ENCODE results near the gene CUX1. TPM values are rescaled to one million over a fixed set of nuclear protein-coding genes. Genes with fewer than 3 reads are reported as not detected.

The CUX1 gene
- total RNA-seq, 1 experiment from 2014 or later = 116 TPM

DNA sequence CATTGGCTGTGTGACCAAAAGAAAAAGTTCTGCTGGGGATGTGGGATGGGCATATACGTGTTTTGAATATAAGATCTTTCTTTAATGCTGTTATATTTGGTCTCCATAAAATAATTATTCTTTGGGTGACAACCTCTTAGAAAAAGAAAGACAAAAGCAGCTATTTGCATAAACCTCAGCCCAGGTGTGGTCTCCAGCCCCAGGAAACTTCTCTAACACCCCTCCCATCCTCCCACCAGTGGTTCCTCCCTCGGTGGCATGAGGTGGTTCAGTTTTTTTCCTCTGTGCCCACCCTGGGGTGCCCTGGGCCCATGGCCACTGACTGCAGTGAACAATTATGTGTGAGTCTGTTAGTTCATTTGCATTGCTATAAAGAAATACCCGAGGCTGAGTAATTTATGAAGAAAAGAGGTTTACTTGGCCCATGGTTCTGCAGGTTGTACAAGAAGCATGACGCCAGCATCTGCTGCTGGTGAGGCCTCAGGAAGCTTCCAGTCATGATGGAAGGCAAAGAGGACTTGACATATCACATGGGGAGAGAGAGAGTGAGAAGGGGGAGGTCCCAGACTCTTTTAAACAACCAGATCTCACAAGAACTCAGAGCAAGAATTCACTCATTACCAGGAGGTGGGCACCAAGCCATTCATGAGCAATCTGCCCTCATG, 165.9 kb downstream of the CUX1 start:
- intact Hi-C loops (cut with micrococcal nuclease; ENCODE audit: unreplicated experiment) = no loop called here
- H3K4me3 ChIP-seq (ENCODE audit: low read depth, low read length) = no peak overlapping the region
- TF ChIP-seq, protein P1, sequence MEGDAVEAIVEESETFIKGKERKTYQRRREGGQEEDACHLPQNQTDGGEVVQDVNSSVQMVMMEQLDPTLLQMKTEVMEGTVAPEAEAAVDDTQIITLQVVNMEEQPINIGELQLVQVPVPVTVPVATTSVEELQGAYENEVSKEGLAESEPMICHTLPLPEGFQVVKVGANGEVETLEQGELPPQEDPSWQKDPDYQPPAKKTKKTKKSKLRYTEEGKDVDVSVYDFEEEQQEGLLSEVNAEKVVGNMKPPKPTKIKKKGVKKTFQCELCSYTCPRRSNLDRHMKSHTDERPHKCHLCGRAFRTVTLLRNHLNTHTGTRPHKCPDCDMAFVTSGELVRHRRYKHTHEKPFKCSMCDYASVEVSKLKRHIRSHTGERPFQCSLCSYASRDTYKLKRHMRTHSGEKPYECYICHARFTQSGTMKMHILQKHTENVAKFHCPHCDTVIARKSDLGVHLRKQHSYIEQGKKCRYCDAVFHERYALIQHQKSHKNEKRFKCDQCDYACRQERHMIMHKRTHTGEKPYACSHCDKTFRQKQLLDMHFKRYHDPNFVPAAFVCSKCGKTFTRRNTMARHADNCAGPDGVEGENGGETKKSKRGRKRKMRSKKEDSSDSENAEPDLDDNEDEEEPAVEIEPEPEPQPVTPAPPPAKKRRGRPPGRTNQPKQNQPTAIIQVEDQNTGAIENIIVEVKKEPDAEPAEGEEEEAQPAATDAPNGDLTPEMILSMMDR (IDR thresholded peaks at IDR 0.05; ENCODE audit: insufficient read depth in 1 of 2, low read depth in 1 of 2, low read length in 1 of 2, severe bottlenecking in 1 of 2, unreplicated experiment in 1 of 2) = no peak
- Mint-ChIP-seq H3K9me3 (ENCODE audit: unreplicated experiment) (peaks cover 8% of the 10 kb centered on the region), H3K4me3 (ENCODE audit: unreplicated experiment) (no peak overlapping the region), H3K4me1 (ENCODE audit: low read depth, unreplicated experiment) (peaks cover 15% of the 10 kb centered on the region), H3K27me3 (ENCODE audit: insufficient read depth, unreplicated experiment) (no peaks in the 10 kb centered on the region), H3K27ac (ENCODE audit: unreplicated experiment) (no peak overlapping the region), H3K36me3 (ENCODE audit: insufficient read depth, unreplicated experiment) (peaks cover 80% of the 10 kb centered on the region)
- H3K36me3 ChIP-seq (ENCODE audit: control insufficient read depth, insufficient read depth, low read length) = no peaks in the 10 kb centered on the region; the same call in 1 of the 2 replicates
- H3K27me3 ChIP-seq (replicated peaks; ENCODE audit: control insufficient read depth, insufficient read depth, low read length) = no peaks in the 10 kb centered on the region
- no peak for DNase-seq
- ChIA-PET CTCF (interaction anchor here (0.7 kb wide), 1 partner anchor 253 kb away, joined by 3 read pairs; no protein-coding TSS in a partner anchor), POLR2A (no interaction called here)
- no peaks in the 10 kb centered on the region for H3K4me1 ChIP-seq
- peaks cover 5% of the 10 kb centered on the region; the same call in 1 of the 2 replicates for H3K9me3 ChIP-seq
- BruUV-seq (replicated peaks) = no TSS peak

DNA sequence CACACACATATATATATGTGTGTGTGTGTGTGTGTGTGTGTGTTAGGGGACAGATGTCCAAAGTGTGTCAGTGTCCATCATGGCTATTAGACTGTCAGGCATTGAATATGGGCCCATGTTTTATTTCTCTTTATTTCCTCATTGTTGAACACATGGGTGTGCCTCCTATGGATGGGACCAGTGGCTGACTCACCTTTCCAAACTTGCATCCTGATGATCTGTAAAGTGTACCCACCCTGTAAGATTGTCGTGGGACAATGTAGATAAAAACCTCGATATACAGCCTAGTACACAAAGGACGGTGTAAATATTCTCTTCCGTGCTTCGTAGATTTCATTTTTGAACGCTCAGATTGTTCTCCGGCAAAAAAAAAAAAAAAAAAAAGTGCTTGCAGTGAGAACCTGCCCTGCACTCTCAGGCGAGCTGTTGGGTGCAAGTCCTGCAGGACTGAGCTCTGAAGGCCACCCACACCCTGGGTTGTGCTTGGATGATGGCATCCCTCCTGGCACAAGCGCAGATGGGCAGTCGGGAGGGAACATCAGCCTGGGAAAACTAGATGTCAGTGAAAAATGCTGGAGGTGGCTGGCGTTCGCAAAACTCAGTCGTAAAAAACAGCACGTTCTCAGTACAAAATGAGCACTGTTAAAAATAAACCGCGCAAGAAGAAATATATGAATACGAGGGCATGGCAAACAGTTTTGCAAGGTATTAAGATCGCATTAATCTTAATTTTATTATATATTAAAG, 166.9 kb downstream of the CUX1 start:
- peak overlapping the region; percentile 79 for H3K27ac Mint-ChIP-seq (ENCODE audit: unreplicated experiment)
- H3K9me3 ChIP-seq = peaks cover 5% of the 10 kb centered on the region; the same call in 1 of the 2 replicates
- H3K4me3 ChIP-seq (ENCODE audit: low read depth, low read length) = no peak overlapping the region
- BruUV-seq (replicated peaks) = no TSS peak
- H3K27me3 Mint-ChIP-seq (ENCODE audit: insufficient read depth, unreplicated experiment) = no peaks in the 10 kb centered on the region
- ChIA-PET POLR2A (interaction anchor here (0.6 kb wide), 1 partner anchor 51 kb away, joined by 3 read pairs; no protein-coding TSS in a partner anchor), CTCF (interaction anchor here (0.5 kb wide), 1 partner anchor 161 kb away, joined by 3 read pairs; no protein-coding TSS in a partner anchor)
- no peaks in the 10 kb centered on the region for H3K9me3 Mint-ChIP-seq (ENCODE audit: unreplicated experiment)
- H3K36me3 Mint-ChIP-seq (ENCODE audit: insufficient read depth, unreplicated experiment) = peaks cover 80% of the 10 kb centered on the region
- intact Hi-C loops (cut with micrococcal nuclease; ENCODE audit: unreplicated experiment) = no loop called here
- TF ChIP-seq, protein P1 (IDR thresholded peaks at IDR 0.05; ENCODE audit: insufficient read depth in 1 of 2, low read depth in 1 of 2, low read length in 1 of 2, severe bottlenecking in 1 of 2, unreplicated experiment in 1 of 2) = no peak
- no peaks in the 10 kb centered on the region for H3K4me1 ChIP-seq
- peaks cover 13% of the 10 kb centered on the region for H3K4me1 Mint-ChIP-seq (ENCODE audit: low read depth, unreplicated experiment)
- DNase-seq = no peak
- no peak overlapping the region for H3K4me3 Mint-ChIP-seq (ENCODE audit: unreplicated experiment)
- no peaks in the 10 kb centered on the region for H3K27me3 ChIP-seq (replicated peaks; ENCODE audit: control insufficient read depth, insufficient read depth, low read length)
- H3K36me3 ChIP-seq (ENCODE audit: control insufficient read depth, insufficient read depth, low read length) = no peaks in the 10 kb centered on the region; the same call in 1 of the 2 replicates

DNA sequence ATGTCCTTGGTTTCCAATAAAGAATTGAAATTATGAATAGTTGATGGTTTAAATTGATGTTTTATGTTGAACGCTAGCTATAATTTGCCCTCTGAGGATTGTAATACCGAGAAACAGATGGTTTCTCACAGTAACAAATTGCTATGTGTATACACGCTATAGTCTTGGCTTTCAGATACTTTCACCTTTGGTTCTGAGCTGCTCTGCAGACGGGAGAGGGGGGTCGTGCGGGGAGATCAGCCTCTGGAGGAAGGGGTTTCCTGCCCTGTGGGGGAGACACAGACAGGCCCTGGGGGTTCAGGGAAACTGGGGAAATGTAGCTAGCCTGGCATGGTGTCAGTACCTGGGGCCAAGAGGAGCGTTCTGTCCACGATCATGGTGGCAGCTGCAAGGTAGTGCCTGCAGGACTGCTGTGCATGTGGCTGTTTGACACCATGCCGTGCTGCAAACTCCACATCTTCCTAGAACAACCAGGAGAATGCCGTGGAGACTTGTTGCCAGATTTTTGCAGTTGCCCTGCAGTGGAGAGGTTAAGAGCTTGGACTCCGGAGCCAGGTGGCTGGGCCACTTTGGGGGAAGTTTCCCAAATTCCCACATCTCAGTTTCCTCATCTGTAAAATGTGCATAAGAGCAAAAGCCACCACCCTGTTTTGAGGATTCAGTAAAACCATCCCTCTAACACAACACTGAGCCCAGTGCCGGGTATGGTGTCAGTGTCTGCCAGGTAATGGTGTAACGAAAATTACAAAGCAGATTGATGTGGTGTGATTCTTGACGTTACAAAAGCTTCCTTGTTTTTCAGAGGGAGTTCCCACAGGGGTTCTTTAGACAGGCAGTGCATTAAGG, 167.9 kb downstream of the CUX1 start:
- no peaks in the 10 kb centered on the region for H3K9me3 Mint-ChIP-seq (ENCODE audit: unreplicated experiment)
- TF ChIP-seq, protein P1 (IDR thresholded peaks at IDR 0.05; ENCODE audit: insufficient read depth in 1 of 2, low read depth in 1 of 2, low read length in 1 of 2, severe bottlenecking in 1 of 2, unreplicated experiment in 1 of 2) = no peak
- POLR2A ChIA-PET = interaction anchor here (0.6 kb wide), 1 partner anchor 50 kb away, joined by 3 read pairs; no protein-coding TSS in a partner anchor
- no peak overlapping the region for H3K4me3 ChIP-seq (ENCODE audit: low read depth, low read length)
- CTCF ChIA-PET = no interaction called here
- no TSS peak for BruUV-seq (replicated peaks)
- peaks cover 5% of the 10 kb centered on the region; the same call in 1 of the 2 replicates for H3K9me3 ChIP-seq
- H3K27me3 Mint-ChIP-seq (ENCODE audit: insufficient read depth, unreplicated experiment) = no peaks in the 10 kb centered on the region
- H3K36me3 Mint-ChIP-seq (ENCODE audit: insufficient read depth, unreplicated experiment) = peaks cover 79% of the 10 kb centered on the region
- H3K4me3 Mint-ChIP-seq (ENCODE audit: unreplicated experiment) = no peak overlapping the region
- peak overlapping the region; percentile 79 for H3K27ac Mint-ChIP-seq (ENCODE audit: unreplicated experiment)
- peaks cover 13% of the 10 kb centered on the region for H3K4me1 Mint-ChIP-seq (ENCODE audit: low read depth, unreplicated experiment)
- intact Hi-C loops (cut with micrococcal nuclease; ENCODE audit: unreplicated experiment) = no loop called here
- H3K4me1 ChIP-seq = no peaks in the 10 kb centered on the region
- no peaks in the 10 kb centered on the region for H3K27me3 ChIP-seq (replicated peaks; ENCODE audit: control insufficient read depth, insufficient read depth, low read length)
- no peak for DNase-seq
- H3K36me3 ChIP-seq (ENCODE audit: control insufficient read depth, insufficient read depth, low read length) = no peaks in the 10 kb centered on the region; the same call in 1 of the 2 replicates

All from Caco-2 (cell line).